Inferior parietal cortex (tissue), 1 donor: ENCODE data around the gene AMPD1.

Experiments used
- DNase-seq: peaks from one replicate; pipeline ENCODE4 v3.0.0-alpha.2; 2016; ENCODE audit errors: extremely low spot score

Gene AMPD1

GRCh38 chr1:114641377-114641776 lies 54.0 kb downstream of the AMPD1 start:
- DNase-seq: no peak

- DNase-seq: no peak
Measured at GRCh38 chr1:114638910-114639309, 56.4 kb downstream of the AMPD1 start.

- DNase-seq: no peak
Measured at GRCh38 chr1:114632427-114632826, 62.9 kb downstream of the AMPD1 start.

- DNase-seq: no peak
Measured at GRCh38 chr1:114627107-114627506, 68.2 kb downstream of the AMPD1 start.

- no peak for DNase-seq
Measured at GRCh38 chr1:114623364-114623763, 72.0 kb downstream of the AMPD1 start.
